Suppressor macrophage treated with lipopolysaccharide for 1 hour (primary cell): ENCODE measurements around the gene TTC28.
"Not testable (repeated sequence)": the region's sequence is repeated elsewhere in the genome, so short reads cannot be mapped to it uniquely, and the experiment has no call there.

Experiments used
- DNase-seq, 3 donors: peaks; one replicate each; pipeline ENCODE4 v3.0.0-alpha.2; 2020 to 2022

TTC28 gene

GRCh38 chr22:28220626-28221363 lies 458.8 kb downstream of the TTC28 start:
- DNase-seq = no peak

GRCh38 chr22:28217277-28217676 lies 462.4 kb downstream of the TTC28 start:
- DNase-seq = no peak

- DNase-seq = not testable (repeated sequence)
Measured at GRCh38 chr22:28214750-28215149, 464.9 kb downstream of the TTC28 start.

- DNase-seq = not testable (repeated sequence)
Measured at GRCh38 chr22:28209457-28209856, 470.2 kb downstream of the TTC28 start.

- no peak for DNase-seq
Measured at GRCh38 chr22:28208787-28209186, 470.9 kb downstream of the TTC28 start.

GRCh38 chr22:28208036-28208435 lies 471.6 kb downstream of the TTC28 start:
- no peak for DNase-seq

GRCh38 chr22:28207281-28208030 lies 472.2 kb downstream of the TTC28 start:
- no peak for DNase-seq

- no peak for DNase-seq
Measured at GRCh38 chr22:28205926-28206325, 473.7 kb downstream of the TTC28 start.

- DNase-seq = no peak
Measured at GRCh38 chr22:28204382-28204781, 475.3 kb downstream of the TTC28 start.

- no peak for DNase-seq
Measured at GRCh38 chr22:28203286-28203685, 476.4 kb downstream of the TTC28 start.

GRCh38 chr22:28198692-28199091 lies 480.9 kb downstream of the TTC28 start:
- no peak for DNase-seq

GRCh38 chr22:28191571-28191970 lies 488.1 kb downstream of the TTC28 start:
- DNase-seq = not testable (repeated sequence)

GRCh38 chr22:28188178-28188879 lies 491.3 kb downstream of the TTC28 start:
- DNase-seq = no peak

- DNase-seq = no peak
Measured at GRCh38 chr22:28187612-28188011, 492.0 kb downstream of the TTC28 start.

GRCh38 chr22:28186641-28187040 lies 493.0 kb downstream of the TTC28 start:
- no peak for DNase-seq

- no peak for DNase-seq
Measured at GRCh38 chr22:28185130-28185529, 494.5 kb downstream of the TTC28 start.

GRCh38 chr22:28183078-28183860 lies 496.4 kb downstream of the TTC28 start:
- DNase-seq = no peak

GRCh38 chr22:28180804-28181731 lies 498.6 kb downstream of the TTC28 start:
- DNase-seq = no peak

- DNase-seq = no peak
Measured at GRCh38 chr22:28179392-28179791, 500.2 kb downstream of the TTC28 start.

GRCh38 chr22:28175730-28176492 lies 503.7 kb downstream of the TTC28 start:
- no peak for DNase-seq

- DNase-seq = no peak
Measured at GRCh38 chr22:28174509-28174908, 505.1 kb downstream of the TTC28 start.
